ENCODE results near the gene NFX1.

DNA sequence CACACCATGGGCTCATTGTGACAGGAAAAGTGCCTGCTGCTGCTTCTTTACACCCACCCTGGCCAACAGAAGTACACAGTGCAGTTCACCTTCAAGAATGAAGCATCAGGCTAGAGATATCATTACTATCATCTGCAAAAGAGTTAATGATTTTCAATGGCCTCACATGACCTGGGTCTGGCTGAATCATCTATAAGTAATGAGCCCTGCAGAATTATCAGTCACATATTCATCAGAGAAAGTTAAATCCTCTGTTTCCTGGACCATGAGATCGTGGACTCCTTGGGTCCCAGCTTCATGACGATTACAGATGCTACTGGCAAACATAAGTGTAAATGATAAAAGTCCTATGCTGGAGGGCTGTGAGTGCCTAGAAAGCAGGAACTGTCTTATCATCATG lies 34.1 kb upstream of the NFX1 start:
- no peak for TF ChIP-seq CTCF (IDR thresholded peaks at IDR 0.05)
- TF ChIP-seq EZH2phosphoT487 (IDR thresholded peaks at IDR 0.05), result no peak
